Cortex of kidney (tissue), 1 donor: ENCODE results near the gene DYTN.

ENCODE experiments used
- DNase-seq: peaks from one replicate; lab custom pipeline; 2025; lab: John Stamatoyannopoulos, UW

Gene DYTN

DNA sequence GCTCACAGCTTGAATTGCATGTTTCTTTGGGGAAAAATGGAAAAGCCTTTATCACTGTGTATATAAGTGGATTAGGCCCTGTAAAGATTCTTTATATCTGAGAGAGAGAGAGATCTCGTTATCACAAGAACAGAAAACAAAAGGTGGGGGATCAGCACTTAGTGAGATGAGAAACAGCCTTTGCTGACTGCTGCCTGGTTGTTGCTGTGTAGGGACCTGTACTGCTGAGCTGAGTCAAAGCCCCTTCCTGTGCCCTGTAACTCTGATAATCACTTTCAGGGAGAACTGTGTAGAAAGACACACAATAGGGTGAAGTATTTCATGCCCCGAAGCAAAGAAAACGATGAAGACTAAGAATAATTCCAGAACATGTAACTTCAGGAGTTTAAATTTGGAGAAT is 106.5 kb downstream of the DYTN start:
- no peak for DNase-seq

- no peak for DNase-seq
Measured at GRCh38 chr2:206611191-206611590, 107.0 kb downstream of the DYTN start.

DNA sequence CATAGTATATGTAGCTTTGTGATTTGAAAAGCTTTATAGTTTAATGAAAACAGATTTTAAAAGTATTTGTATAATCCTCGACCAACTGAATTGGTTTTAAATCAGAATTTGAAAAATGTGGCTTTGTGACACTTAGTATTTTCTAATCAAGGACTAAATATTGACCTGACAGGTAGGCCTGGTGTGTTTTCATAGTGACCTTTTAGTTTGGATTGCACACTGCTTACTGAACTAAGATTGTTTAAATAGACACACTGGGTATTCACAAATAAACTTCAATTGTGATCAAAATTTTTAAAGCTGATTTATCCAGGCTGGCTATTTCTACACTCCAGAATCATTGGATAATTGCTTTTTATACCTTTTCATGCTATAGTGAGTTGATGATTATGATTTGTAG is 107.7 kb downstream of the DYTN start:
- no peak for DNase-seq

- DNase-seq = no peak
Measured at GRCh38 chr2:206603243-206603642, 115.0 kb downstream of the DYTN start.
